Gastrocnemius medialis (tissue), 4 donors: ENCODE measurements around the gene FRS2. TPM values are rescaled to one million over a fixed set of nuclear protein-coding genes. Genes with fewer than 3 reads are reported as not detected.

Source experiments
- ATAC-seq, 2 donors: fragments of 150-250 bp; one replicate each; pipeline ENCODE4 v1.9.1; 2016
- DNase-seq, 2 donors: peaks; one replicate each; pipeline ENCODE4 v3.0.0-alpha.2; 2019
- H3K27ac ChIP-seq, 4 donors: fragments of 200-600 bp; sonication (generic); 1 replicate in 1 of 4; 2 replicates in 3 of 4; pipeline ENCODE4 v1.5.1; 2016 to 2018; ENCODE audit warnings: mild to moderate bottlenecking in 2 of 4, moderate library complexity in 1 of 4
- H3K27me3 ChIP-seq, 3 donors: fragments of 200-600 bp; sonication (generic) in 2 of 3; 1 replicate in 1 of 3; 2 replicates in 2 of 3; pipeline versions ENCODE4 v1.5.1 to v1.6.0; 2016 to 2019; ENCODE audit warnings: mild to moderate bottlenecking in 1 of 3, moderate library complexity in 1 of 3
- H3K36me3 ChIP-seq, 2 donors: fragments of 200-600 bp; sonication (generic) in 1 of 2; one replicate each; pipeline ENCODE4 v1.5.1; 2017 to 2018
- H3K4me1 ChIP-seq, 2 donors: fragments of 200-600 bp; sonication (generic) in 1 of 2; one replicate each; pipeline ENCODE4 v1.5.1; 2016 to 2017; ENCODE audit warnings: mild to moderate bottlenecking in 2 of 2
- H3K4me3 ChIP-seq, 4 donors: fragments of 200-600 bp; sonication (generic) in 3 of 4; 1 replicate in 1 of 4; 2 replicates in 3 of 4; pipeline ENCODE4 v1.5.1; 2016 to 2019; ENCODE audit warnings: mild to moderate bottlenecking in 2 of 4
- H3K9me3 ChIP-seq, 3 donors: fragments of 200-600 bp; sonication (generic) in 2 of 3; 1 replicate in 1 of 3; 2 replicates in 2 of 3; pipeline ENCODE4 v1.5.1; 2016 to 2019
- CTCF ChIP-seq, 5 experiments: fragments of 450-650 bp in 3 of 5; fragments of 200-600 bp in 2 of 5; sonication (generic) in 2 of 5; IDR thresholded peaks in 4 of 5; conservative IDR thresholded peaks in 1 of 5; 1 replicate in 4 of 5; 2 replicates in 1 of 5; pipeline ENCODE4 v1.5.1; 2016 to 2019; ENCODE audit warnings: antibody characterized with exemption in 5 of 5, mild to moderate bottlenecking in 3 of 5, moderate library complexity in 3 of 5
- POLR2A ChIP-seq, 2 donors: fragments of 450-650 bp; IDR thresholded peaks; one replicate each; pipeline ENCODE4 v1.6.1; 2017; ENCODE audit warnings: antibody characterized with exemption in 2 of 2, mild to moderate bottlenecking in 2 of 2, moderate library complexity in 2 of 2
- in situ Hi-C, 4 donors: fragments of 200-750 bp; cut with MboI; loops; one replicate each; pipeline versions ENCODE4 v1.15.0 to v1.8.0; 2017; ENCODE audit warnings: low sequenced_read_pairs in 4 of 4
- intact Hi-C: fragments of 100-400 bp; cut with DNase I; formaldehyde crosslinking; loops from one replicate; pipeline ENCODE4 v1.15.1; 2023; ENCODE audit warnings: low total_unique reads
- microRNA-seq, 2 donors: library from miRNA; unstranded; fragments of <30 nt; microRNA quantifications; one replicate each; pipeline ENCODE4, GENCODE V29; 2016; ENCODE audit warnings: borderline replicate concordance in 2 of 2
- total RNA-seq, 4 donors: library from RNA; depleted of rRNA; stranded (reverse); fragments of >200 nt; gene quantifications; one replicate each; pipeline versions ENCODE4 v1.1.0 to v1.2.3, GENCODE V29; 2016

The FRS2 gene
- total RNA-seq, 4 donors from 2014 or later: 21.0 to 32.1 (median 21.3) TPM

- ATAC-seq (no peak), DNase-seq (no peak)
- Histone ChIP-seq H3K4me1 (no peaks in the 10 kb centered on the region), H3K9me3 (no peaks in the 10 kb centered on the region), H3K4me3 (no peak overlapping the region), H3K27ac (no peak overlapping the region), H3K27me3 (no peaks in the 10 kb centered on the region), H3K36me3 (no peaks in the 10 kb centered on the region)
- TF ChIP-seq POLR2A (IDR thresholded peaks at IDR 0.05): no peak
- intact Hi-C loops: no loop called here
- in situ Hi-C loops: no loop called here
These were observed 151.4 kb downstream of the FRS2 start for GRCh38 chr12:69621551-69621950.

- intact Hi-C loops (no loop called here), in situ Hi-C loops (no loop called here)
- H3K27ac ChIP-seq: no peak overlapping the region
- DNase-seq (no peak), ATAC-seq (no peak)
- H3K9me3 ChIP-seq: no peaks in the 10 kb centered on the region
- H3K4me3 ChIP-seq: no peak overlapping the region
- no peaks in the 10 kb centered on the region for H3K4me1 ChIP-seq
- no peaks in the 10 kb centered on the region for H3K27me3 ChIP-seq
- TF ChIP-seq CTCF (IDR thresholded peaks at IDR 0.05 in 4 of 5, conservative IDR thresholded peaks at IDR 0.05 in 1 of 5) (no peak), POLR2A (IDR thresholded peaks at IDR 0.05) (no peak)
- H3K36me3 ChIP-seq: no peaks in the 10 kb centered on the region
These were observed 153.8 kb downstream of the FRS2 start for GRCh38 chr12:69623970-69624369.

GRCh38 chr12:69627501-69627900, 157.3 kb downstream of the FRS2 start:
- Histone ChIP-seq H3K4me1 (no peaks in the 10 kb centered on the region), H3K36me3 (no peaks in the 10 kb centered on the region), H3K9me3 (no peaks in the 10 kb centered on the region), H3K27ac (no peak overlapping the region), H3K4me3 (no peak overlapping the region), H3K27me3 (no peaks in the 10 kb centered on the region)
- no peak for ATAC-seq
- no peak for TF ChIP-seq POLR2A (IDR thresholded peaks at IDR 0.05)
- TF ChIP-seq CTCF (IDR thresholded peaks at IDR 0.05 in 4 of 5, conservative IDR thresholded peaks at IDR 0.05 in 1 of 5): no peak
- intact Hi-C loops (no loop called here), in situ Hi-C loops (no loop called here)
- no peak for DNase-seq

Small RNA genes within 50 kb of the gene (microRNA-seq; reads per million reads assigned to microRNA genes)
- gene MIR3913-1 (0 reads per million in 2 donors), gene MIR3913-2 (0 reads per million in 2 donors)

Other genes with a start within 250 kb of the FRS2 start
- gene CPSF6, start 230.8 kb upstream of the FRS2 start, total RNA-seq: 10 to 100 TPM; 10.4 to 27.6 (median 18.6) TPM
- 10 to 100 TPM in 3 of 4 donors, 1 to 10 TPM in 1; 5.3 to 13.8 (median 12.8) TPM for gene LYZ, start 122.0 kb upstream of the FRS2 start, total RNA-seq
- 10 to 100 TPM; 12.5 to 34.6 (median 25.8) TPM for gene YEATS4, start 110.6 kb upstream of the FRS2 start, total RNA-seq
- gene CCT2, start 115.1 kb downstream of the FRS2 start, total RNA-seq: 100 to 1,000 TPM; 124 to 153 (median 138) TPM
- gene LRRC10, start 140.5 kb downstream of the FRS2 start, total RNA-seq: not detected
- gene BEST3, start 228.9 kb downstream of the FRS2 start, total RNA-seq: 100 to 1,000 TPM in 3 of 4 donors, 10 to 100 TPM in 1; 61.8 to 163 (median 119) TPM